Measurements from ENCODE around the gene RBM19.

Gene RBM19

DNA sequence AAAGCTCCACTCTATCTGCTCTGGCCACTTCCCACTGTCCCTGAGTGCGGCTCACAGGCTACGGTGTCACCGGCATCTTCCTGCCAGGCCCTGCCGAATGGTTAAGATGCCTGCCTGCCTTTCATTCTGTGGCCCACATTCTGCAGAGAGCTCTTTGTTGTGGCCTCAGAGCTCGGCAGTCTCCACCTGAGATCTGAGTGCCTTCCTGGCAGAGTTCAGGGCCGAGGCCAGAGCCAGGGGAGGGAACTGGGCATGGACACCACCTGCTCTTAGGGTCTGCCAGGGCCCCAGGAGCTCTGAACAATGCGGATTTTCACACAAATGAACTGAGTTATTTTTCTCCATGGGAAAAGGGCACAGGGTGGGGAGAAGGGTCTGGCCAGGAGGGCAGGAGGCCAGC is 127.2 kb downstream of the RBM19 start:
- H3K4me1 ChIP-seq (ENCODE audit: control insufficient read depth, insufficient read depth, low read length, poor library complexity, severe bottlenecking), result no peaks in the 10 kb centered on the region
- H3K4me3 ChIP-seq (ENCODE audit: insufficient read depth, low read depth, low read length, poor library complexity, severe bottlenecking), result no peak overlapping the region
- H3K27me3 ChIP-seq (replicated peaks; ENCODE audit: control insufficient read depth, insufficient read depth, low read length, poor library complexity, severe bottlenecking), result no peaks in the 10 kb centered on the region
- H3K9me3 ChIP-seq (ENCODE audit: control insufficient read depth, low read length), result no peaks in the 10 kb centered on the region
- no peak for DNase-seq
- peaks cover 19% of the 10 kb centered on the region for H3K36me3 ChIP-seq (ENCODE audit: control insufficient read depth, insufficient read depth, low read length)
- H3K27ac ChIP-seq (ENCODE audit: insufficient read depth, low read length, poor library complexity, severe bottlenecking), result no peak overlapping the region

DNA sequence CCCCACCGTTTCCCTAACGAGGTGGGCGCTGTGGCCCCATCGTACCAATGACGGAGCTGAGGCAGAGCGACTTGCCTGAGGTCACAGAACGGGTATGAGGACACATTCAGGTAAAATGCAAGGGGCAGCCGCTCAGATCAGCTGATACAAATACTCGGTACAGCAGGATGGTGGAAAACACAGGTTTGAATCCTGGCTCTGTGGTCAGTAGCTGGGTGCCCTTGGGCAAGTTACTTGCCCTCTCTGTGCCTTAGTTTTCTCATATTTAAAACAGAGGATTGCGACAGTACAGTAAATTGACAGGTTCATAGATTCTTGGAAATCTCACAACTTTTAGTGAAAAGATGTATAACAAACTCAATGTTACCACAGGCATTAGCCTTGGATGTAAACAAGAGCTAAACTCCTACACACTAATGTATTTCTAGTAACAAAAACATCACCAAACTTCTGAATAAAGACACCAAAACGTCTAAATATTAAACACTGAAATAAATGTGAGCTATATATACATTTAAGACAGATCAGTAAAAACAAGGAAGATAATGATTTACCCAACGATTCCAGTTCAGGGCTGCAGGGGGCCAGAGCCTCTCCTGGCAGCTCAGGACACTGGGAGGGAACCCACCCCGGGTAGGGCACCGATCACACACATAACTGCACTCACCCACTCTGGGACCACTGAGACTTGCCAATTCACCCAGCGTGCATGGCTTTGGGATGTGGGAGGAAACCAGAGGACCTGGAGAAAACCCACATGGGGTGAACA is 128.4 kb downstream of the RBM19 start:
- Histone ChIP-seq H3K4me1 (ENCODE audit: control insufficient read depth, insufficient read depth, low read length, poor library complexity, severe bottlenecking) (no peaks in the 10 kb centered on the region), H3K4me3 (ENCODE audit: insufficient read depth, low read depth, low read length, poor library complexity, severe bottlenecking) (no peak overlapping the region), H3K36me3 (ENCODE audit: control insufficient read depth, insufficient read depth, low read length) (peaks cover 7% of the 10 kb centered on the region), H3K27me3 (replicated peaks; ENCODE audit: control insufficient read depth, insufficient read depth, low read length, poor library complexity, severe bottlenecking) (no peaks in the 10 kb centered on the region), H3K27ac (ENCODE audit: insufficient read depth, low read length, poor library complexity, severe bottlenecking) (no peak overlapping the region), H3K9me3 (ENCODE audit: control insufficient read depth, low read length) (no peaks in the 10 kb centered on the region)
- no peak for DNase-seq

DNA sequence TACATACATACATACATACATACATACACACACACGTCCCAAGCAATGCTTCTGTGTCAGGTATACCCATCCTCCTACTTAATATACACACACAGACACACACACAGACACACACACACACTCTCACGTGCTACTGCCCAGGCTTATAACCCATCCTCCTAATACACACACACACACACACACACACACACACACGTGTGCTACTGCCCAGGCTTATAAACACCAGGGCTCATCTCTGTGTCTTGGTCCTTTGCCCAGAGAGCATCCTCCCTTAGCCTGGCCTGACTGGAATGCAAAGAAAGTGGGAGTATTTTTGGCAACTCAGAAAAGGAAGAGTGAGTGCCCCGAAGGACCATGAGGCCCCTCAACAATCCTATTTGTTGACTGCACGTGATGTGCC is 129.0 kb downstream of the RBM19 start:
- Histone ChIP-seq H3K4me3 (ENCODE audit: insufficient read depth, low read depth, low read length, poor library complexity, severe bottlenecking) (no peak overlapping the region), H3K9me3 (ENCODE audit: control insufficient read depth, low read length) (no peaks in the 10 kb centered on the region), H3K4me1 (ENCODE audit: control insufficient read depth, insufficient read depth, low read length, poor library complexity, severe bottlenecking) (no peaks in the 10 kb centered on the region), H3K27me3 (replicated peaks; ENCODE audit: control insufficient read depth, insufficient read depth, low read length, poor library complexity, severe bottlenecking) (no peaks in the 10 kb centered on the region), H3K27ac (ENCODE audit: insufficient read depth, low read length, poor library complexity, severe bottlenecking) (no peak overlapping the region), H3K36me3 (ENCODE audit: control insufficient read depth, insufficient read depth, low read length) (peaks cover 7% of the 10 kb centered on the region)
- no peak for DNase-seq

DNA sequence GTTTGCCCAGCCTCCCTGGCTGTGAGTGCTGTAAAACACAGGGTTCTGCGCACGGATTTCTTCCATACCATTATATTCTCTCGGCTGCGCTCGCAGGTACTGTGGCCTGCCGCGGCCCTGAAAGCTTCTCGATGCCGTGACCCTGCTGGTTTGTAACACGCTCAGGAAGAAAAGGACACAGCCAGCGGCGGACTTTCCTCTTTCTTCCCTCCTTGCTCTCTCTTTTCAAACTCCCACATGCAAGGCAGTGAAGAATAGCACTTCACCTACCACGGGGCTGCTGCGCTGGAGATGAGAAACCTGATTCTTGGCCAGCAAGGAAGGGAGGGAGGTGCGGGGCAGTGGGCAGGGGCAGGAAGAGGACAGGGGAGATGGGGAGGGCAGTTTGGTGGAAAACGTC is 130.2 kb downstream of the RBM19 start:
- Histone ChIP-seq H3K9me3 (ENCODE audit: control insufficient read depth, low read length) (no peaks in the 10 kb centered on the region), H3K4me3 (ENCODE audit: insufficient read depth, low read depth, low read length, poor library complexity, severe bottlenecking) (no peak overlapping the region), H3K27me3 (replicated peaks; ENCODE audit: control insufficient read depth, insufficient read depth, low read length, poor library complexity, severe bottlenecking) (no peaks in the 10 kb centered on the region), H3K36me3 (ENCODE audit: control insufficient read depth, insufficient read depth, low read length) (peaks cover 7% of the 10 kb centered on the region), H3K4me1 (ENCODE audit: control insufficient read depth, insufficient read depth, low read length, poor library complexity, severe bottlenecking) (no peaks in the 10 kb centered on the region), H3K27ac (ENCODE audit: insufficient read depth, low read length, poor library complexity, severe bottlenecking) (no peak overlapping the region)
- no peak for DNase-seq

DNA sequence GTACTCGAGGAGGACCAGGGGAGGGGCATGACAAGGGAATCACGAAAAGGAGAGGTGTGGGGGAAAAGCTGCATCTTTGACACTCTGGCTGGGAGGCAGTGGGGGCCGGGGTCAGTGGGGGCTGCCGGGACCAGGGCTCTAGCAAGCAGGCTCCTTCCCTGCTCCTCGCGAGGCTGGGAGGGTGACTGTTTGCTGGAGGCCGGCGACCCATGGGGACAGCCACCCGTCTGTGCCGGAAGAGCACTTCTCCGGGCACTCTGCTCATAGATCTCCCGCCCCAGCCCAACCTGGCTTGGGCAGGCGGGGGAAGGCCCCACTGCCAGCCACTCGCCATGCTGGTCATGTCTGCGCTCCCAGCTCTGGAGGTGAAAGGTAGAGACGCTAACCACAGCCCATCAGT is 130.7 kb downstream of the RBM19 start:
- DNase-seq, result no peak
- peaks cover 3% of the 10 kb centered on the region for H3K36me3 ChIP-seq (ENCODE audit: control insufficient read depth, insufficient read depth, low read length)
- no peak overlapping the region for H3K27ac ChIP-seq (ENCODE audit: insufficient read depth, low read length, poor library complexity, severe bottlenecking)

DNA sequence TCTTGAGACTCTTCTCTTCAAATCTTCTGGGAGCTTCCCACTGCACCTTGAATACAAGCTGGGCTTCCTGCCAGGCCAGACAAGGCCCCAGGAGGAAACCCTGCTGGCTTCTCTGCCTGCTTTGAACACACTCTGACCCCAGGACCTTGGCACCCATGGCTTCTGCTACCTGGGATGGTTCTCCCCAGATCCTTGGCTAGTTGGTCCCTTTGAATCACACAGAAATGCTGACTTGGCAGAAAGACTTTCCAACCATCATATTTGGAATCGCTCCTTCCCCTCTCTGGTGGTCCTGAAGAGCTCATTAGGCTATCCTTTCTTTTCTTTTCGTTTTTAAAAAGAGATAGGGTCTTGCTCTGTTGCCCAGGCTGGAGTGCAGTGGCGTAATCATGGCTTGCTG is 132.7 kb downstream of the RBM19 start:
- no peak for DNase-seq
- Histone ChIP-seq H3K4me1 (ENCODE audit: control insufficient read depth, insufficient read depth, low read length, poor library complexity, severe bottlenecking) (no peaks in the 10 kb centered on the region), H3K36me3 (ENCODE audit: control insufficient read depth, insufficient read depth, low read length) (no peaks in the 10 kb centered on the region)

More for the DNA sequence above, 130.7 kb downstream of the RBM19 start:
- no peaks in the 10 kb centered on the region for H3K9me3 ChIP-seq (ENCODE audit: control insufficient read depth, low read length)
- H3K4me1 ChIP-seq (ENCODE audit: control insufficient read depth, insufficient read depth, low read length, poor library complexity, severe bottlenecking), result no peaks in the 10 kb centered on the region
- no peak overlapping the region for H3K4me3 ChIP-seq (ENCODE audit: insufficient read depth, low read depth, low read length, poor library complexity, severe bottlenecking)
- no peaks in the 10 kb centered on the region for H3K27me3 ChIP-seq (replicated peaks; ENCODE audit: control insufficient read depth, insufficient read depth, low read length, poor library complexity, severe bottlenecking)

DNA sequence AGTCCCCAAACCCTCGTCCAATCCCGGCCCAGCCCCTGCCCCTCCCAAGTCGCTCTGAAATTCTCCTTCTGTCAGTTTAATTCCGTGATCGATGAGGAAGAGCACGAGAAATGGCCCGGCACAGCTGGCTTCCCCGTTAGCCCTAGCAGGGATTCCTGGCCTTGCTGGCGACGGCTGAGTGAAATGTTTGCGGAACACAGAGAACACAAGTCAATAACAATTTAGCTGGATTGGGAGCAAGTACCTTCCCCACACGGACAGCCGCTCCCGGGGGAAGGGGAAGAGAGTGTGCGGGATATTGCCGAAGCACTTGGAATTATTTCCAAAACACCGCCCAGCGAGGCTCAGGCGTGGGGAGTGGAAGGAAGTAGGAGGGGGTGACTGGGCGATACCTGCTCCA is 134.6 kb downstream of the RBM19 start:
- DNase-seq, result no peak
- Histone ChIP-seq H3K27ac (ENCODE audit: insufficient read depth, low read length, poor library complexity, severe bottlenecking) (no peak overlapping the region), H3K4me3 (ENCODE audit: insufficient read depth, low read depth, low read length, poor library complexity, severe bottlenecking) (no peak overlapping the region), H3K4me1 (ENCODE audit: control insufficient read depth, insufficient read depth, low read length, poor library complexity, severe bottlenecking) (no peaks in the 10 kb centered on the region), H3K9me3 (ENCODE audit: control insufficient read depth, low read length) (no peaks in the 10 kb centered on the region), H3K36me3 (ENCODE audit: control insufficient read depth, insufficient read depth, low read length) (no peaks in the 10 kb centered on the region), H3K27me3 (replicated peaks; ENCODE audit: control insufficient read depth, insufficient read depth, low read length, poor library complexity, severe bottlenecking) (no peaks in the 10 kb centered on the region)

More for the DNA sequence above, 132.7 kb downstream of the RBM19 start:
- H3K27me3 ChIP-seq (replicated peaks; ENCODE audit: control insufficient read depth, insufficient read depth, low read length, poor library complexity, severe bottlenecking), result no peaks in the 10 kb centered on the region
- no peaks in the 10 kb centered on the region for H3K9me3 ChIP-seq (ENCODE audit: control insufficient read depth, low read length)
- H3K27ac ChIP-seq (ENCODE audit: insufficient read depth, low read length, poor library complexity, severe bottlenecking), result no peak overlapping the region
- no peak overlapping the region for H3K4me3 ChIP-seq (ENCODE audit: insufficient read depth, low read depth, low read length, poor library complexity, severe bottlenecking)

DNA sequence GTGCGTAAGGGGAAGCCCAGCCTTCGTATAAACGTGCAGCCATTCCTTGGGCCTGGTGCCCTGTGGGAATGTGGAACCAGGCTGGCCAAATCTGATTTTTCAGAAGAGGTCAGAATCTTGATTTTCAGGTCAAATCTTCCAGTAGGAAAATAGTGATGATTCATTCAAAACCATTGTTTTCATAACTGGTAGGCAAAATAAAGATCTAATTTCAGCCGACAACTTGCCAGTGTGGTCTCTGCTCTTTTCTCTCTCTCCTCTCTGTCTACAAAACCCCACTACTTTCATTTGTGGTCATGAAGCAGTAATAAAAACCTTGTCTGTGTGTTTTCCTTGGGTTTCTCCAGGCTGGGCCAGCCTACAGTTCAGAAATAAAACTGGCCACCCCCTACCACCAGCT is 135.1 kb downstream of the RBM19 start:
- Histone ChIP-seq H3K36me3 (ENCODE audit: control insufficient read depth, insufficient read depth, low read length) (no peaks in the 10 kb centered on the region), H3K27ac (ENCODE audit: insufficient read depth, low read length, poor library complexity, severe bottlenecking) (no peak overlapping the region), H3K4me3 (ENCODE audit: insufficient read depth, low read depth, low read length, poor library complexity, severe bottlenecking) (no peak overlapping the region), H3K4me1 (ENCODE audit: control insufficient read depth, insufficient read depth, low read length, poor library complexity, severe bottlenecking) (no peaks in the 10 kb centered on the region), H3K9me3 (ENCODE audit: control insufficient read depth, low read length) (no peaks in the 10 kb centered on the region), H3K27me3 (replicated peaks; ENCODE audit: control insufficient read depth, insufficient read depth, low read length, poor library complexity, severe bottlenecking) (no peaks in the 10 kb centered on the region)
- DNase-seq, result no peak

DNA sequence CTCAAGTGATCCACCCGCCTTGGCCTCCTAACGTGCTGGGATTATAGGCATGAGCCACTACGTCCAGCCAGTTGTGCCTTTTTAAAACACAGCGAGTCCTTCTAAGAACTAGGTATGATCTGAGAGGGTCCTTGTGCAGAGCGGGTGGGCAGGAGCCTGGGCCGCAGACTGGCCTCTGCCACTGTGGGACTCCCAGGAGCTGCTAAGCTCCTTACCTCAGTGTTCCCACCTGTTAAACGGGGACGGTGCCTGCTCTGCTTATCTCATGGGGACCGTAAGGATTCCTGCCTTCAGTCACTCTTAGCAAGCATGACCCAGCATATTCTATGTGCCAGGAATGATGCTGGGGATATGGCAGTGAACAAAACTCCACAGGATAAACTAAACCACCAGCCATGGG is 136.9 kb downstream of the RBM19 start:
- Histone ChIP-seq H3K4me1 (ENCODE audit: control insufficient read depth, insufficient read depth, low read length, poor library complexity, severe bottlenecking) (no peaks in the 10 kb centered on the region), H3K4me3 (ENCODE audit: insufficient read depth, low read depth, low read length, poor library complexity, severe bottlenecking) (no peak overlapping the region), H3K27ac (ENCODE audit: insufficient read depth, low read length, poor library complexity, severe bottlenecking) (no peak overlapping the region), H3K27me3 (replicated peaks; ENCODE audit: control insufficient read depth, insufficient read depth, low read length, poor library complexity, severe bottlenecking) (no peaks in the 10 kb centered on the region), H3K36me3 (ENCODE audit: control insufficient read depth, insufficient read depth, low read length) (no peaks in the 10 kb centered on the region), H3K9me3 (ENCODE audit: control insufficient read depth, low read length) (no peaks in the 10 kb centered on the region)
- no peak for DNase-seq

DNA sequence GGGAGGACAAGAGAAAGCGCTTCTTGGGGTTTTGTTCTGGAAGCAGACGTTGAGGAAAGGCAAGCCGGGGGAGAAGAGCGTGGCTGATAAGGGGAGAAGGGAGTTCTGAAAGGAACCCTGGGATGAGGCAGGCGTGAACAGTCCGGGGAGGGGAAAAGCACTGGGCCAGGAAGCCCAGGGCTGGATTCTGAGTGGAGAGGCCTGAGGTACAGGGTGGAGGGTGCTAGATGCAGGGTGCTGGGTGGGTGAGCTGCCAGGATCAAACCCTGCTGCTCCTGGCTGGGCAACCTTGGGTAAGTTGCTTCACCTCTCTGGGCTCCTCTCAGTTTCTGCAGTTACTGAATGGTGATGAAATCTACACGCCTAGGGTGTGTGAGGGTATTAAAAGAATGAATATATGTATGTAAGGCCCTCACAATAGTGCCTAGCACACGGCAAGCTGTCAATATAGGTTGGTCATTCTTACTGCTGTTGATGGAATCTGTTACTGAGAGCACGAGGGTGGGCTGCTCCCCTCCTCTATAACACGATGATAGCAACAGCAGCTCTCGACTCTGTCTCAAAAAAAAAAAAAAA is 138.5 kb downstream of the RBM19 start:
- H3K27me3 ChIP-seq (replicated peaks; ENCODE audit: control insufficient read depth, insufficient read depth, low read length, poor library complexity, severe bottlenecking), result no peaks in the 10 kb centered on the region
- H3K9me3 ChIP-seq (ENCODE audit: control insufficient read depth, low read length), result no peaks in the 10 kb centered on the region
- no peaks in the 10 kb centered on the region for H3K4me1 ChIP-seq (ENCODE audit: control insufficient read depth, insufficient read depth, low read length, poor library complexity, severe bottlenecking)
- H3K36me3 ChIP-seq (ENCODE audit: control insufficient read depth, insufficient read depth, low read length), result no peaks in the 10 kb centered on the region
- no peak for DNase-seq
- H3K27ac ChIP-seq (ENCODE audit: insufficient read depth, low read length, poor library complexity, severe bottlenecking), result no peak overlapping the region
- no peak overlapping the region for H3K4me3 ChIP-seq (ENCODE audit: insufficient read depth, low read depth, low read length, poor library complexity, severe bottlenecking)
